K562 (cell line): ENCODE data around the gene DNAJB13. TPM values are rescaled to one million over a fixed set of nuclear protein-coding genes. Genes with fewer than 3 reads are reported as not detected.

ENCODE experiments used
- ATAC-seq: fragments of 200-7000 bp; cut with Tn5 transposase; 3 replicates; pipeline ENCODE4 v1.9.1; 2020; ENCODE audit warnings: moderate library complexity
- BruUV-seq: library from RNA; stranded (reverse); fragments of 400-500 nt; replicated peaks from 2 replicates; lab custom pipeline; 2021; lab: Mats Ljungman, UMichigan
- CTCF ChIA-PET: fragments of 300-600 bp; formaldehyde crosslinking; extraction: SDS; loops from one replicate; lab custom pipeline; 2021; ENCODE audit warnings: low intra/inter-chr PET ratio; lab: Yijun Ruan, JAX
- POLR2A ChIA-PET: fragments of 300-600, 350-650 bp; sonication (Branson Sonifier 250); formaldehyde crosslinking; extraction: SDS; loops from one replicate; lab custom pipeline; 2021; ENCODE audit warnings: antibody characterized with exemption, inconsistent platforms; lab: Yijun Ruan, JAX
- DNase-seq, 4 experiments: peaks; one replicate each; pipeline versions ENCODE4 v3.0.0 to v3.0.0-alpha.2; 2011 to 2018; ENCODE audit warnings: low spot score in 3 of 4, mixed read lengths in 3 of 4; ENCODE audit errors: extremely low read depth in 1 of 4
- FAIRE-seq: peaks from 2 replicates; lab custom pipeline; 2011; peaks lifted over from hg19 to GRCh38; lab: Jason Lieb, UNC
- H2AFZ ChIP-seq: 2 replicates; pipeline ENCODE4 v1.6.0; 2011; ENCODE audit warnings: low read depth, low read length, control low read depth, inconsistent platforms
- H3K27ac ChIP-seq: fragments of 200-600 bp; 3 replicates; pipeline ENCODE4 v1.8.0; 2011; ENCODE audit warnings: low read depth, mild to moderate bottlenecking, control low read depth, inconsistent platforms, low read length, moderate library complexity, mixed read lengths; ENCODE audit errors: extremely low read depth
- H3K27me3 ChIP-seq, 2 experiments: fragments of 300-600 bp in 1 of 2; 2 replicates in 1 of 2; 3 replicates in 1 of 2; pipeline versions ENCODE4 v1.6.0 to v1.8.0; 2011; ENCODE audit warnings: inconsistent platforms in 2 of 2, low read length in 2 of 2, mild to moderate bottlenecking in 1 of 2, mixed read lengths in 1 of 2, moderate library complexity in 1 of 2; ENCODE audit not compliant: control insufficient read depth in 2 of 2, insufficient read depth in 2 of 2
- H3K36me3 ChIP-seq: fragments of 300-600 bp; 3 replicates; pipeline ENCODE4 v1.8.0; 2011; ENCODE audit warnings: mild to moderate bottlenecking, low read length, inconsistent platforms; ENCODE audit not compliant: control insufficient read depth, insufficient read depth
- H3K4me1 ChIP-seq, 2 experiments: fragments of 200-600 bp in 1 of 2; replicated peaks in 1 of 2; 2 replicates in 1 of 2; 3 replicates in 1 of 2; pipeline versions ENCODE4 v1.5.1 to v1.8.0; 2011; ENCODE audit warnings: inconsistent platforms in 2 of 2, low read length in 2 of 2, mild to moderate bottlenecking in 1 of 2, mixed read lengths in 1 of 2, moderate library complexity in 1 of 2; ENCODE audit not compliant: control insufficient read depth in 2 of 2, insufficient read depth in 2 of 2
- H3K4me2 ChIP-seq: 2 replicates; pipeline ENCODE4 v1.6.1; 2011; ENCODE audit warnings: low read length, control low read depth, inconsistent platforms, mixed read lengths; ENCODE audit not compliant: insufficient read depth
- H3K4me3 ChIP-seq: fragments of 200-600 bp; sonication (generic), shearing (Covaris generic); 2 replicates; pipeline ENCODE4 v1.5.1; 2016; ENCODE audit warnings: control low read depth, inconsistent platforms
- H3K79me2 ChIP-seq: fragments of 200-600 bp; 3 replicates; pipeline ENCODE4 v1.8.0; 2011; ENCODE audit warnings: low read length, inconsistent platforms; ENCODE audit not compliant: control insufficient read depth, insufficient read depth
- H3K9ac ChIP-seq, 2 experiments: 2 replicates each; pipeline versions ENCODE4 v1.6.0 to v1.6.1; 2011; ENCODE audit warnings: low read depth in 2 of 2, low read length in 2 of 2, control low read depth in 1 of 2, inconsistent platforms in 1 of 2, mild to moderate bottlenecking in 1 of 2, mixed read lengths in 1 of 2; ENCODE audit not compliant: insufficient read depth in 1 of 2
- H3K9me1 ChIP-seq: one replicate; pipeline ENCODE4 v1.6.0; 2011; ENCODE audit warnings: inconsistent platforms, mild to moderate bottlenecking, low read length, moderate library complexity; ENCODE audit not compliant: control insufficient read depth, insufficient read depth
- H3K9me3 ChIP-seq: replicated peaks from 2 replicates; pipeline ENCODE4 v1.5.1; 2011; ENCODE audit warnings: low read depth, low read length, inconsistent platforms; ENCODE audit not compliant: control insufficient read depth, insufficient read depth
- H4K20me1 ChIP-seq: replicated peaks from 2 replicates; pipeline ENCODE4 v1.6.1; 2011; ENCODE audit warnings: low read length, inconsistent platforms, mixed read lengths; ENCODE audit not compliant: control insufficient read depth, insufficient read depth
- AFF4 ChIP-seq: sonication (generic); formaldehyde crosslinking; IDR thresholded peaks from 2 replicates; pipeline ENCODE4 v1.8.0; 2023; ENCODE audit warnings: mild to moderate bottlenecking, missing genetic modification reagents
- CREM ChIP-seq: IDR thresholded peaks from 2 replicates; pipeline ENCODE4 v1.6.1; 2014; ENCODE audit warnings: antibody characterized with exemption, low read depth
- JUN ChIP-seq, 2 experiments: sonication (generic) in 1 of 2; formaldehyde crosslinking in 1 of 2; IDR thresholded peaks; 2 replicates each; pipeline versions ENCODE4 v1.6.1 to v1.8.0; 2012 to 2022; ENCODE audit warnings: borderline replicate concordance in 2 of 2, mild to moderate bottlenecking in 2 of 2, improper control_type of control experiment in 1 of 2, low read depth in 1 of 2, low read length in 1 of 2, missing genetic modification reagents in 1 of 2
- NFIX ChIP-seq: fragments of 250-450 bp; sonication (Bioruptor Pico); IDR thresholded peaks from 2 replicates; pipeline ENCODE4 v1.4.0; 2020; ENCODE audit warnings: low read depth, mild to moderate bottlenecking, moderate library complexity
- TRIM24 ChIP-seq, 2 experiments: fragments of 450-650 bp; IDR thresholded peaks; 2 replicates each; pipeline ENCODE4 v1.6.1; 2016
- ZNF146 ChIP-seq: IDR thresholded peaks from one replicate; pipeline ENCODE4 v1.6.1; 2018; ENCODE audit warnings: missing compliant biosample characterization; ENCODE audit not compliant: unreplicated experiment
- ZNF384 ChIP-seq: IDR thresholded peaks from 2 replicates; pipeline ENCODE4 v1.6.1; 2012; ENCODE audit warnings: low read depth, low read length, improper control_type of control experiment
- ZNF41 ChIP-seq: fragments of 250-450 bp; sonication (Bioruptor Pico); conservative IDR thresholded peaks from 2 replicates; pipeline ENCODE4 v1.4.0; 2020; ENCODE audit warnings: mild to moderate bottlenecking
- WGBS: fragments of 100-300 bp; shearing (Covaris generic); methylation state at CpG from one replicate; pipeline ENCODE4 v1.1.6; 2016; ENCODE audit warnings: low coverage, mixed read lengths; ENCODE audit not compliant: insufficient coverage; ENCODE audit errors: missing lambda C conversion rate; 5-methylcytosine and 5-hydroxymethylcytosine counted together
- in situ Hi-C: fragments of 300-500 bp; cut with MboI; formaldehyde crosslinking; loops from 4 replicates; pipeline ENCODE4 v1.15.0; 2018; ENCODE audit warnings: inconsistent platforms, mixed read lengths
- intact Hi-C: fragments of 100-400 bp; cut with micrococcal nuclease; formaldehyde crosslinking; loops from 2 replicates; pipeline ENCODE4 v1.14.2; 2022
- polyA plus RNA-seq, 8 experiments: library from polyadenylated mRNA; depleted of rRNA in 4 of 8; stranded (reverse) in 5 of 8; unstranded in 3 of 8; fragments of >200 nt; fragmentation: Nextera tagmentation in 2 of 8; fragmentation: Illumina TruSeq in 1 of 8; extraction: Ambion mirVana in 2 of 8; extraction: Trizol in 1 of 8; gene quantifications; 2 replicates each; pipeline versions ENCODE4 v1.2.1 to v1.2.3, GENCODE V29; 2011 to 2014; ENCODE audit warnings: inconsistent platforms in 1 of 8, missing spikeins in 1 of 8
- total RNA-seq, 7 experiments: library from RNA; depleted of rRNA in 6 of 7; stranded (reverse); fragments of >200 nt in 6 of 7; fragmentation: Illumina TruSeq in 2 of 7; extraction: Trizol in 2 of 7; gene quantifications; 2 replicates each; pipeline versions ENCODE4 v1.2.1 to v1.2.3, GENCODE V29; 2011 to 2021; ENCODE audit warnings: low replicate concordance in 1 of 7
- TF ChIP-seq, protein P1 (sequence below), 2 experiments: fragments of 450-650 bp in 1 of 2; IDR thresholded peaks; 2 replicates each; pipeline ENCODE4 v1.6.1; 2011 to 2017; ENCODE audit warnings: low read depth in 2 of 2, antibody characterized with exemption in 1 of 2, borderline replicate concordance in 1 of 2, low read length in 1 of 2, mild to moderate bottlenecking in 1 of 2, mixed read lengths in 1 of 2; ENCODE audit not compliant: control insufficient read depth in 1 of 2

The DNAJB13 gene
- total and polyA plus RNA-seq, 9 of the 15 experiments (the other 6 are each of a cell fraction or from before 2014, with no cell fraction given): 0.14 TPM; not detected in 8

GRCh38 chr11:73956876-73957653, 6.2 kb downstream of the DNAJB13 start (continued):
- TF ChIP-seq AFF4: no peak
- TF ChIP-seq, all 486 proteins: peak for 0

DNA sequence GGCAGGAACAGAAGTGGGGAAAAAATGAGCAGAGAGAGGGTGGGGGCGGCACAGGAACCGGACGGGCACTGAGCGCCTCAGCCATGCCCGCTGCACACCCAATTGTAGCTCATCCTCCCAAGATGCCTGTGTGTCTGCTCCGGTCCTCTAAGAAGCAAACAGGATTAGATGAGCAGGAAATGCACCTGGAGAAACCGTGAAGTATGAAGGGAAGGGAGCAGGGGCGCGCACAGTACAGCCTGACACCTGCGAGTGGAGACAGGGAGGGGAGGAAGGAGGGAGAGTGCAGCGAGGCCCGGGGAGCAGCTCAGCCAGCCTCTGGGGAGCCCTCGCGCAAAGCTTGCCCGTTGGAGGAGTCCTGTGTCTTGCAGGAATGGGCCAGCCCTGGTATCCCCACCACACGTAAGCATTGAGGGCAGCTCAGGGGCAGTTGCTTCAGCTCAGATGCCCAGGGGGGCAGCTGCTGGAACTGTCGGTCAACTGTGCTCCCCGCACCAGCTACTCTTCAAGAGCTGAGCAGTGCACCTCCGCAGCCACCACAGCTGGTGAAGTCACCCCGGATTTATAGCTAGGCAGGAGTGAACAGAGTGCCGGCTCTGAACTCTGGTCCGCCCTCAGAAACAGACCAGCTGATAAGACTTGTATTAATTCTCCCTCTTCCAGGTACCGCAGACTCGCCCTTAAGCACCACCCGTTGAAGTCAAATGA, 7.0 kb downstream of the DNAJB13 start:
- peak overlapping the region in 1 of 2 experiments; percentile 68; a peak in 2 of 4 replicates for H3K9ac ChIP-seq
- POLR2A ChIA-PET: interaction anchor here (0.6 to 1.7 kb wide), 5 partner anchors 9 to 231 kb away, joined by 3 to 6 read pairs (median 3); no protein-coding TSS in a partner anchor
- H3K9me3 ChIP-seq: no peaks in the 10 kb centered on the region
- no peaks in the 10 kb centered on the region for H3K36me3 ChIP-seq
- no peak for DNase-seq
- WGBS: 42% methylated on average over 24 of the region's 25 CpGs
- H3K27ac ChIP-seq: no peak overlapping the region
- H3K4me1 ChIP-seq: peaks cover 6 to 11% of the 10 kb centered on the region in 2 experiments
- in situ Hi-C loops (loop anchor here (10.0 kb wide), 1 partner anchor 367 kb away; no protein-coding TSS in a partner anchor), intact Hi-C loops (no loop called here)
- H4K20me1 ChIP-seq: no peaks in the 10 kb centered on the region
- CTCF ChIA-PET: no interaction called here
- FAIRE-seq: no peak
- no peaks in the 10 kb centered on the region for H3K79me2 ChIP-seq
- ATAC-seq: peak; percentile 60
- no peak overlapping the region for H2AFZ ChIP-seq
- no peak overlapping the region for H3K4me3 ChIP-seq
- H3K27me3 ChIP-seq: peaks cover 0 to 5% of the 10 kb centered on the region in 2 experiments; a peak in 1 of 5 replicates
- no peaks in the 10 kb centered on the region for H3K9me1 ChIP-seq
- no peak overlapping the region for H3K4me2 ChIP-seq
- BruUV-seq: no TSS peak
- TF ChIP-seq CREM (no peak), NFIX (CRISPR knock-in tag) (no peak), ZNF146 (no peak), ZNF384 (no peak), JUN (IDR thresholded peaks at IDR 0.05; ENCODE audit: borderline replicate concordance, low read depth, low read length) (no peak), JUN (CRISPR knock-in tag; IDR thresholded peaks at IDR 0.05; ENCODE audit: borderline replicate concordance) (no peak), ZNF41 (CRISPR knock-in tag) (no peak), TRIM24 (IDR thresholded peaks at IDR 0.05) (no peak)
- TF ChIP-seq, protein P1, sequence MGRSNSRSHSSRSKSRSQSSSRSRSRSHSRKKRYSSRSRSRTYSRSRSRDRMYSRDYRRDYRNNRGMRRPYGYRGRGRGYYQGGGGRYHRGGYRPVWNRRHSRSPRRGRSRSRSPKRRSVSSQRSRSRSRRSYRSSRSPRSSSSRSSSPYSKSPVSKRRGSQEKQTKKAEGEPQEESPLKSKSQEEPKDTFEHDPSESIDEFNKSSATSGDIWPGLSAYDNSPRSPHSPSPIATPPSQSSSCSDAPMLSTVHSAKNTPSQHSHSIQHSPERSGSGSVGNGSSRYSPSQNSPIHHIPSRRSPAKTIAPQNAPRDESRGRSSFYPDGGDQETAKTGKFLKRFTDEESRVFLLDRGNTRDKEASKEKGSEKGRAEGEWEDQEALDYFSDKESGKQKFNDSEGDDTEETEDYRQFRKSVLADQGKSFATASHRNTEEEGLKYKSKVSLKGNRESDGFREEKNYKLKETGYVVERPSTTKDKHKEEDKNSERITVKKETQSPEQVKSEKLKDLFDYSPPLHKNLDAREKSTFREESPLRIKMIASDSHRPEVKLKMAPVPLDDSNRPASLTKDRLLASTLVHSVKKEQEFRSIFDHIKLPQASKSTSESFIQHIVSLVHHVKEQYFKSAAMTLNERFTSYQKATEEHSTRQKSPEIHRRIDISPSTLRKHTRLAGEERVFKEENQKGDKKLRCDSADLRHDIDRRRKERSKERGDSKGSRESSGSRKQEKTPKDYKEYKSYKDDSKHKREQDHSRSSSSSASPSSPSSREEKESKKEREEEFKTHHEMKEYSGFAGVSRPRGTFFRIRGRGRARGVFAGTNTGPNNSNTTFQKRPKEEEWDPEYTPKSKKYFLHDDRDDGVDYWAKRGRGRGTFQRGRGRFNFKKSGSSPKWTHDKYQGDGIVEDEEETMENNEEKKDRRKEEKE (IDR thresholded peaks at IDR 0.05; ENCODE audit: borderline replicate concordance in 1 of 2, control insufficient read depth in 1 of 2, low read depth in 2 of 2, low read length in 1 of 2): no peak
